Endodermal cell (in vitro differentiated cells): ENCODE data around the gene RANBP2. TPM values are rescaled to one million over a fixed set of nuclear protein-coding genes. Genes with fewer than 3 reads are reported as not detected.
"Not testable (repeated sequence)": the region's sequence is repeated elsewhere in the genome, so short reads cannot be mapped to it uniquely, and the experiment has no call there.

Experiments
- DNase-seq: peaks from one replicate; pipeline ENCODE4 v3.0.0-alpha.2; 2017
- H3K27ac ChIP-seq: 2 replicates; pipeline ENCODE4 v1.5.1; 2013; ENCODE audit warnings: mild to moderate bottlenecking, low read depth, low read length, moderate library complexity
- H3K27me3 ChIP-seq: 2 replicates; pipeline ENCODE4 v1.6.1; 2013; ENCODE audit warnings: mild to moderate bottlenecking, low read length, moderate library complexity; ENCODE audit not compliant: insufficient read depth, control insufficient read depth, poor library complexity, severe bottlenecking
- H3K36me3 ChIP-seq: 2 replicates; pipeline ENCODE4 v1.7.0; 2013; ENCODE audit warnings: mild to moderate bottlenecking, low read length, moderate library complexity; ENCODE audit not compliant: control insufficient read depth, insufficient read depth
- H3K4me1 ChIP-seq: one replicate; pipeline ENCODE4 v1.7.0; 2013; ENCODE audit warnings: low read length; ENCODE audit not compliant: control insufficient read depth, insufficient read depth
- H3K4me3 ChIP-seq: 2 replicates; pipeline ENCODE4 v1.5.1; 2013; ENCODE audit warnings: mild to moderate bottlenecking, low read length, moderate library complexity
- H3K9ac ChIP-seq: 2 replicates; pipeline ENCODE4 v1.6.1; 2013; ENCODE audit warnings: mild to moderate bottlenecking, low read length, moderate library complexity; ENCODE audit not compliant: poor library complexity, severe bottlenecking; ENCODE audit errors: extremely low read depth
- H3K9me3 ChIP-seq: 2 replicates; pipeline ENCODE4 v1.6.1; 2013; ENCODE audit warnings: mild to moderate bottlenecking, low read length, moderate library complexity; ENCODE audit not compliant: control insufficient read depth
- H3K27ac Mint-ChIP-seq: 2 replicates; pipeline ENCODE4 v1.8.0; 2020; ENCODE audit warnings: mixed read lengths
- H3K27me3 Mint-ChIP-seq: 2 replicates; pipeline ENCODE4 v1.8.0; 2021; ENCODE audit warnings: mild to moderate bottlenecking, mixed read lengths; ENCODE audit not compliant: insufficient read depth
- H3K36me3 Mint-ChIP-seq: 2 replicates; pipeline ENCODE4 v1.8.0; 2020; ENCODE audit warnings: low read depth, mixed read lengths
- H3K4me1 Mint-ChIP-seq: 2 replicates; pipeline ENCODE4 v1.8.0; 2020; ENCODE audit warnings: mixed read lengths
- H3K4me3 Mint-ChIP-seq: 2 replicates; pipeline ENCODE4 v1.8.0; 2020; ENCODE audit warnings: mild to moderate bottlenecking, moderate library complexity, mixed read lengths
- H3K9me3 Mint-ChIP-seq: 2 replicates; pipeline ENCODE4 v1.8.0; 2020; ENCODE audit warnings: mild to moderate bottlenecking, mixed read lengths
- CTCF ChIP-seq: fragments of 200-600 bp; sonication (generic); conservative IDR thresholded peaks from 2 replicates; pipeline ENCODE4 v1.5.0; 2021; ENCODE audit warnings: antibody characterized with exemption, mild to moderate bottlenecking
- WGBS, 2 experiments: methylation state at CpG; one replicate each; pipeline versions ENCODE4 v1.1.5 to v1.1.7; 2013; ENCODE audit warnings: missing lambda C conversion rate in 2 of 2, mixed read lengths in 1 of 2; ENCODE audit not compliant: insufficient coverage in 1 of 2, insufficient read length in 1 of 2; 5-methylcytosine and 5-hydroxymethylcytosine counted together
- long read RNA-seq, 4 experiments: library from polyadenylated mRNA in 2 of 4; library from RNA in 1 of 4; library from capped mRNA in 1 of 4; stranded (forward) in 3 of 4; unstranded in 1 of 4; transcript quantifications; one replicate each; pipeline ENCODE4 v2.0.0, GENCODE V29; 2020 to 2021; ENCODE audit warnings: inconsistent platforms in 1 of 4
- polyA plus RNA-seq, 2 experiments: library from polyadenylated mRNA; stranded (reverse); fragments of 50-300 nt; gene quantifications; one replicate each; pipeline ENCODE4 v1.2.3, GENCODE V29; 2013
- total RNA-seq, 2 donors: library from RNA; stranded (reverse); fragmentation: NEBNext Ultra II Directional in 1 of 2; extraction: Animal tissue kit (Norgen Biotek cat#: 25700) in 1 of 2; gene quantifications; 2 replicates in 1 of 2; 3 replicates in 1 of 2; pipeline ENCODE4 v1.2.1, GENCODE V29; 2021

Gene RANBP2
- total RNA-seq, result 10 to 100 TPM; 90.6 to 92.7 TPM
- 37.5 TPM for polyA plus RNA-seq (2013, experiment 1 of 2)
- 39.0 TPM for polyA plus RNA-seq (2013, experiment 2 of 2)
- long read RNA-seq, experiment 1, partial matches to known transcripts, result 40 of 45 reads
- long read RNA-seq, experiment 1, other reads (novel, unspliced or antisense), result 5 of 45 reads
- long read RNA-seq, experiment 2, full-length matches to known transcripts, result 10 of 92 reads
- long read RNA-seq, experiment 2, partial matches to known transcripts, result 75 of 92 reads
- long read RNA-seq, experiment 2, other reads (novel, unspliced or antisense), result 7 of 92 reads
- long read RNA-seq, experiment 3, partial matches to known transcripts, result 94 of 106 reads
- long read RNA-seq, experiment 3, other reads (novel, unspliced or antisense), result 12 of 106 reads
- long read RNA-seq, experiment 4, partial matches to known transcripts, result 3 of 4 reads
- long read RNA-seq, experiment 4, other reads (novel, unspliced or antisense), result 1 of 4 reads

DNA sequence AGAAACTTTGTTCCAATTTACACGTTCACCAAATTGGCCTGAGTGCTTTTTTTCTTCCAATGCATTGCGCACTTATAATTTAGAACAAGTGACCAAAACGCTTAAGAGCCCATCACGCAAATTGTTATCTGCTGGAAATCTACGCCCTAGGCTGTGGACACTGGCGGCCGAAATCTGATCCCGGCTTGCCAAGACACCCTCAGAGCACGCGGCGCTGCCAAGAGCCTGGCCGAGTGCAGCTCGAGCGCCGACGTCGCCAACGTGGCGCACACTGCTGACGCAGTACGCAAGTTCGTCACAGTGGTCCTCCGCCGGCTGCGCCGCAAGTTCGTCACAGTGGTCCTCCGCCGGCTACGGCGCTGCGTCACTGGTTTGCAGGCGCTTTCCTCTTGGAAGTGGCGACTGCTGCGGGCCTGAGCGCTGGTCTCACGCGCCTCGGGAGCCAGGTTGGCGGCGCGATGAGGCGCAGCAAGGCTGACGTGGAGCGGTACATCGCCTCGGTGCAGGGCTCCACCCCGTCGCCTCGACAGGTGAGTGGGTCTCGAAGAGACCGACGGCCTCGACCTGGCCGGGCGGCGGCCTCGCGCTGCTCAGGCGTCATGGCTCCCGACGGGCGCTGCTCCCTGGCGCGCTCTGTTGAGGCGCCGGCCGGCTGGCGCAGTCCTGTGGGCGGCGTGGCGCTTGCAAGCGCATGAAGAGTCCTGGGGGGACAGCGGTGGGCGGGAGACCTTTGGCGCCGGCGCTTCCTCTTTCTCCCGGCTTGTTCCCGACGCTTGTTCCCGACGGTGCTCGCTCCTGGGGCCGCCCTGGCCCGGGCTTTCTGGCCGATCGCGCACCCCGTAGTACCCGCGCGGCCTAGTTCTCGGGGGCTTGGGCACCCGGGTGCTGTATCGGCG, at the start of gene RANBP2:
TSS of gene RANBP2 (plus strand) at position 334 of the 896 bp plus-strand sequence. CDS start at position 459, 125 bp downstream.
- peak within 1 kb of the TSS; percentile 75 for H3K4me3 Mint-ChIP-seq
- H3K27ac Mint-ChIP-seq, result peak within 1 kb of the TSS; percentile 98
- H3K9me3 ChIP-seq, result no peaks in the 10 kb centered on the region
- H3K4me1 Mint-ChIP-seq, result peaks cover 13% of the 10 kb centered on the region
- no peaks in the 10 kb centered on the region for H3K27me3 ChIP-seq
- no peak for TF ChIP-seq CTCF
- H3K36me3 Mint-ChIP-seq, result peaks cover 2% of the 10 kb centered on the region
- no peaks in the 10 kb centered on the region for H3K9me3 Mint-ChIP-seq
- H3K4me3 ChIP-seq, result peak within 1 kb of the TSS; percentile 84
- WGBS, 2 experiments, result 1 to 3% methylated on average over 57 to 97 of the region's 97 CpGs
- peak within 1 kb of the TSS; percentile 89 for H3K9ac ChIP-seq
- H3K36me3 ChIP-seq, result no peaks in the 10 kb centered on the region
- peak within 1 kb of the TSS; percentile 97 for H3K27ac ChIP-seq
- no peaks in the 10 kb centered on the region for H3K27me3 Mint-ChIP-seq
- H3K4me1 ChIP-seq, result no peaks in the 10 kb centered on the region
- DNase-seq, result peak; percentile 97

DNA sequence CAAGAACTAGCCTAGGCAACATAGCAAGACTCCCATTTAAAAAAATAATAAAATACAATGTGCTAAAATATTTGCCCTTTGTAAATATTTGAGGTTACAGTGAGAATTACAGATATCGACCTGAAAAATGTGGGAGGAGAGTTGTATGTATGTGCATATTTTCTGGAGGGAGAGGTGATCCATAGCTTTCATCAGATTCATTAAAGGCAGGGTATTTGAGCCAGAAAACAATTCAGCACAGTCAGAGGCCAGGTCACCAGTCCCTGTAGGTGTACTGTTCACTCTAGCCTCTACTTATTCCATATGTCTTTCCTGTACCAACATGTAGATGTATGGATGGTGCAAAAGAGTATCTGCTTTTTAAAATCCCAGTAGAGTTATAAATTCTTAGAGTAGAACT, 49.0 kb upstream of the RANBP2 start:
- WGBS, 2 experiments, result 91 to 100% methylated on average over 1 of the region's 1 CpG
- not testable (repeated sequence) for H3K27ac ChIP-seq, H3K4me3 ChIP-seq, H3K27me3 ChIP-seq, H3K4me3 Mint-ChIP-seq, H3K27me3 Mint-ChIP-seq, H3K4me1 ChIP-seq, H3K36me3 ChIP-seq, H3K27ac Mint-ChIP-seq, H3K36me3 Mint-ChIP-seq, H3K4me1 Mint-ChIP-seq, H3K9me3 ChIP-seq, H3K9ac ChIP-seq, DNase-seq, H3K9me3 Mint-ChIP-seq

DNA sequence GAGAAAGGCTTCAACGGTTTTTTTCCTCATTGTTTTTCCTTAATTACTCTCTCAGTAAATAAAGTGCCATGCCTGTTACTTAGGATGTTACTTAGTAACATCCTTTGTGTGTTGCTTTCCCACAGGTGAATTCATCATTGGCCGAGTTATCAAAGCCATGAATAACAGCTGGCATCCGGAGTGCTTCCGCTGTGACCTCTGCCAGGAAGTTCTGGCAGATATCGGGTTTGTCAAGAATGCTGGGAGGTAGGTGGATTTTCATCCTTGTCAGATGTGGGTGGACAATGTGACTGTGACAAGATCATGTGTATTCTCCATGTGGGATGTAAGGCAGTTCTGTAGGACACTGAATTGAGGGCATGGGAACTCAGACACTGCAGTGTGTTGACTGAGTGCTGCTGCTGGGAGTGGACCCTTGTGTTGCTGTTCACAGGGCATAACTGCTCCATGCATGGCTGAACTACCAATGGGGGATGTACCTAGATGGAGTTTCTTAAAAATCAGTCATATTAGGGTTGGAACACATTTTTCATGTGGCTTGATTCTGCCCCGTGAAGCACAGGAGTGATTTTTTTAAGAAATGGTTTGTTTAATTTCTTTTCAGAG, 47.0 kb upstream of the RANBP2 start:
- not testable (repeated sequence) for H3K36me3 ChIP-seq, H3K4me1 ChIP-seq, H3K27ac ChIP-seq, H3K27ac Mint-ChIP-seq, DNase-seq, H3K36me3 Mint-ChIP-seq, H3K9me3 ChIP-seq, H3K4me3 ChIP-seq, H3K9me3 Mint-ChIP-seq, H3K9ac ChIP-seq, H3K4me3 Mint-ChIP-seq, H3K4me1 Mint-ChIP-seq, H3K27me3 ChIP-seq, H3K27me3 Mint-ChIP-seq
- WGBS, 2 experiments, result no CpG with 5 or more reads among the region's 6 CpGs

DNA sequence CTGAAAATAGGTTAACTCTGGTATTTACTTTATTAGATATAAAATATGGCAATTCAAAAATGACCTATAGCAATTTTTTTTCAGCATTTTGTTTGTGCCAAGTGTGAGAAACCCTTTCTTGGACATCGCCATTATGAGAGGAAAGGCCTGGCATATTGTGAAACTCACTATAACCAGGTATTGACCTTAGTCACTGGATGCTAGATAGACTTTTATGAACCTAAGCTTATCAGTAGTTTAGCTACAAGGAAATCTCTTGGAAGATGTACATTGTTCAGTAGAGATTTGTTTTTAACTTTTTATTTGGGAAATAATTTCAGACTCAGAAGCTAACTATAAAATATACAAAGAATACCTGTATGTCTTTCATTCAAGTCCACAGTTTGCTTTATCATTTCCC, 42.8 kb upstream of the RANBP2 start:
- not testable (repeated sequence) for H3K9ac ChIP-seq, H3K4me1 Mint-ChIP-seq, DNase-seq, H3K4me3 Mint-ChIP-seq, H3K36me3 Mint-ChIP-seq, H3K27me3 Mint-ChIP-seq, H3K27ac Mint-ChIP-seq, H3K4me1 ChIP-seq, H3K9me3 Mint-ChIP-seq, H3K27me3 ChIP-seq, H3K4me3 ChIP-seq, H3K9me3 ChIP-seq, H3K27ac ChIP-seq
- WGBS, 2 experiments, result 100% methylated on average over 1 of the region's 1 CpG; no CpG with 5 or more reads in 1 of the 2 experiments
- H3K36me3 ChIP-seq, result peaks cover 12% of the 10 kb centered on the region

- H3K4me3 Mint-ChIP-seq, H3K9me3 ChIP-seq, H3K9me3 Mint-ChIP-seq, H3K27ac ChIP-seq, H3K4me1 ChIP-seq, H3K27me3 ChIP-seq, H3K4me1 Mint-ChIP-seq, DNase-seq, H3K9ac ChIP-seq, H3K4me3 ChIP-seq, H3K27ac Mint-ChIP-seq, H3K27me3 Mint-ChIP-seq: not testable (repeated sequence)
- peaks cover 12% of the 10 kb centered on the region for H3K36me3 Mint-ChIP-seq
- 97% methylated on average over 2 of the region's 4 CpGs; no CpG with 5 or more reads in 1 of the 2 experiments for WGBS, 2 experiments
- H3K36me3 ChIP-seq, result peaks cover 18% of the 10 kb centered on the region
Measured at GRCh38 chr2:108677239-108677744, 42.0 kb upstream of the RANBP2 start.
